ENCODE measurements around the gene TIMP3. TPM values are rescaled to one million over a fixed set of nuclear protein-coding genes. Genes with fewer than 3 reads are reported as not detected.
"Not testable (repeated sequence)": the region's sequence is repeated elsewhere in the genome, so short reads cannot be mapped to it uniquely, and the experiment has no call there.

The TIMP3 gene
- total RNA-seq, 1 donor from 2014 or later, result not detected

GRCh38 chr22:32850591-32851517 is 49.3 kb downstream of the TIMP3 start:
- intact Hi-C loops (cut with micrococcal nuclease), result no loop called here

GRCh38 chr22:32852395-32853251 is 51.1 kb downstream of the TIMP3 start:
- intact Hi-C loops (cut with micrococcal nuclease), result no loop called here

- intact Hi-C loops (cut with micrococcal nuclease), result no loop called here
Measured at GRCh38 chr22:32853662-32854061, 52.2 kb downstream of the TIMP3 start.

GRCh38 chr22:32854351-32854804 is 52.9 kb downstream of the TIMP3 start:
- intact Hi-C loops (cut with micrococcal nuclease), result no loop called here

- intact Hi-C loops (cut with micrococcal nuclease), result no loop called here
Measured at GRCh38 chr22:32855045-32855756, 53.7 kb downstream of the TIMP3 start.

GRCh38 chr22:32858121-32858703 is 56.7 kb downstream of the TIMP3 start:
- intact Hi-C loops (cut with micrococcal nuclease), result no loop called here

GRCh38 chr22:32858957-32859356 is 57.5 kb downstream of the TIMP3 start:
- intact Hi-C loops (cut with micrococcal nuclease), result no loop called here

GRCh38 chr22:32859743-32860142 is 58.2 kb downstream of the TIMP3 start:
- intact Hi-C loops (cut with micrococcal nuclease), result no loop called here

GRCh38 chr22:32861330-32861729 is 59.8 kb downstream of the TIMP3 start:
- intact Hi-C loops (cut with micrococcal nuclease), result no loop called here

- intact Hi-C loops (cut with micrococcal nuclease), result no loop called here
Measured at GRCh38 chr22:32862083-32862482, 60.6 kb downstream of the TIMP3 start.

- intact Hi-C loops (cut with micrococcal nuclease), result no loop called here
Measured at GRCh38 chr22:32862936-32863661, 61.6 kb downstream of the TIMP3 start.

GRCh38 chr22:32864041-32864440 is 62.5 kb downstream of the TIMP3 start:
- intact Hi-C loops (cut with micrococcal nuclease), result no loop called here

- intact Hi-C loops (cut with micrococcal nuclease), result no loop called here
Measured at GRCh38 chr22:32864596-32864995, 63.1 kb downstream of the TIMP3 start.

- intact Hi-C loops (cut with micrococcal nuclease), result no loop called here
Measured at GRCh38 chr22:32866953-32867352, 65.4 kb downstream of the TIMP3 start.

- intact Hi-C loops (cut with micrococcal nuclease), result no loop called here
Measured at GRCh38 chr22:32868946-32869345, 67.4 kb downstream of the TIMP3 start.

GRCh38 chr22:32870474-32870873 is 69.0 kb downstream of the TIMP3 start:
- intact Hi-C loops (cut with micrococcal nuclease), result no loop called here

GRCh38 chr22:32873604-32874003 is 72.1 kb downstream of the TIMP3 start:
- intact Hi-C loops (cut with micrococcal nuclease), result not testable (repeated sequence)

GRCh38 chr22:32874385-32874784 is 72.9 kb downstream of the TIMP3 start:
- intact Hi-C loops (cut with micrococcal nuclease), result no loop called here

- intact Hi-C loops (cut with micrococcal nuclease), result no loop called here
Measured at GRCh38 chr22:32874976-32875375, 73.5 kb downstream of the TIMP3 start.

GRCh38 chr22:32876516-32876915 is 75.0 kb downstream of the TIMP3 start:
- intact Hi-C loops (cut with micrococcal nuclease), result no loop called here

Data from T-helper 1 cell treated with Interleukin-12 subunit alpha and Interleukin-12 subunit beta and Interleukin-4 antibody, amounts not matched to agents 30 ng/mL and 1 ng/mL, for 36 hours (primary cell).